Suprapubic skin (tissue), 4 donors: ENCODE results near the gene LEFTY2. TPM values are rescaled to one million over a fixed set of nuclear protein-coding genes. Genes with fewer than 3 reads are reported as not detected.
"Not testable (repeated sequence)": the region's sequence is repeated elsewhere in the genome, so short reads cannot be mapped to it uniquely, and the experiment has no call there.

Experiments
- DNase-seq, 2 donors: peaks; one replicate each; pipeline ENCODE4 v3.0.0-alpha.2; 2019; ENCODE audit warnings: low spot score in 2 of 2
- H3K27ac ChIP-seq: fragments of 200-600 bp; sonication (generic); one replicate; pipeline ENCODE4 v1.5.1; 2019
- H3K27me3 ChIP-seq: fragments of 200-600 bp; sonication (generic); one replicate; pipeline ENCODE4 v1.5.1; 2019
- H3K36me3 ChIP-seq: fragments of 200-600 bp; sonication (generic); one replicate; pipeline ENCODE4 v1.5.1; 2019
- H3K4me1 ChIP-seq: fragments of 200-600 bp; sonication (generic); one replicate; pipeline ENCODE4 v1.5.1; 2019
- H3K4me3 ChIP-seq: fragments of 200-600 bp; sonication (generic); one replicate; pipeline ENCODE4 v1.5.1; 2019; ENCODE audit warnings: mild to moderate bottlenecking
- H3K9me3 ChIP-seq: fragments of 200-600 bp; sonication (generic); one replicate; pipeline ENCODE4 v1.5.1; 2019
- CTCF ChIP-seq, 2 donors: fragments of 200-600 bp in 1 of 2; fragments of 450-650 bp in 1 of 2; sonication (generic) in 1 of 2; IDR thresholded peaks; one replicate each; pipeline ENCODE4 v1.5.1; 2016 to 2019; ENCODE audit warnings: antibody characterized with exemption in 2 of 2, mild to moderate bottlenecking in 1 of 2, moderate library complexity in 1 of 2
- EP300 ChIP-seq: sonication (generic); formaldehyde crosslinking; IDR thresholded peaks from one replicate; pipeline ENCODE4 v1.6.1; 2017; ENCODE audit warnings: antibody characterized with exemption
- POLR2A ChIP-seq, 2 donors: fragments of 450-650 bp; IDR thresholded peaks; one replicate each; pipeline ENCODE4 v1.6.1; 2017; ENCODE audit warnings: antibody characterized with exemption in 2 of 2, mild to moderate bottlenecking in 2 of 2, moderate library complexity in 2 of 2
- POLR2AphosphoS5 ChIP-seq, 3 donors: sonication (generic); formaldehyde crosslinking; IDR thresholded peaks; one replicate each; pipeline ENCODE4 v1.6.1; 2017; ENCODE audit warnings: antibody characterized with exemption in 3 of 3
- WGBS: methylation state at CpG from one replicate; pipeline ENCODE4 v1.1.5; 2018; 5-methylcytosine and 5-hydroxymethylcytosine counted together
- total RNA-seq, 4 donors: library from RNA; depleted of rRNA; stranded (reverse); fragments of >200 nt; gene quantifications; one replicate each; pipeline ENCODE4 v1.1.0, GENCODE V29; 2016

LEFTY2 gene
- total RNA-seq, 4 donors from 2014 or later = 0.26 TPM; not detected in 3

DNA sequence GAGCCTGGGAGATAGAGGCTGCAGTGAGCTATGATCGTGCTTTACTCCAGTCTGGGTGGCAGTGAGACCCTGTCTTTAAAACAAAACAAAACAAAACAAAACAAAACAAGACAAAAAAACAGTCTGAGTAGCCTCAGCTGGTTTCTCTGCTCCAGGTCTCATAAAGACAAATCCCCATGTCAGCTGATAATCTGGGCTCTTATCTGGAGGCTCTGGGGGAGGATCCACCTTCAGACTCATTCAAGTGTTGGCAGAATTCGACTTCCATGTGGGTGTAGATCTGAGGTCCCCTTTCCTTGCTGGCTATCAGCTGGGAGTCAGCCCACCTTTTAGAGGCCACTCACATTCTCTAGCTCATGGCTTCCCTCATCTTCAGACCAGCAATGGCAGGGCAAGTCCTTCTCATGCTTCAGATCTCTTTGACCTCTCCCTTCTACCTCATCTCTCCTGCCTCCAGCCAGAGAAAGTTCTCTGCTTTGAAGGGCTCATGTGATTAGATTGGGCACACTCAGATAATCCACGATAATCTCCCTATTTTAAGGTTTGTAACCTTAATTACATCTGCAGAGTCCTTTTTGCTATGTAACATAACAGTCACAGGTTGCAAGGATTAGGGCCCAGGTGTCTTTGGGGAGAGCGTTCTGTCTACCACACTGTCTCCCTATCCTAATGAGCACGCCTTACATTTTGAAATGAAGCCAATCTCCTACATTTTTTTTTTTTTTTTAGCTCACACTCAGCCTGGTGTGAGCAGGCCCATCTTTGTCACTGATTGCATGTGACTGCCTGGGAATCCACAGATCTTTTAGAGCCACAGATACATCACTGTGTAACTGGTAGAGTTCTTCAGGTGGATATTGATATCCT, 9.5 kb downstream of the LEFTY2 start:
- no peaks in the 10 kb centered on the region for H3K9me3 ChIP-seq
- H3K4me1 ChIP-seq = no peaks in the 10 kb centered on the region
- H3K27me3 ChIP-seq = no peaks in the 10 kb centered on the region
- H3K36me3 ChIP-seq = no peaks in the 10 kb centered on the region
- no peak for TF ChIP-seq EP300
- TF ChIP-seq CTCF (IDR thresholded peaks at IDR 0.05) = no peak
- TF ChIP-seq POLR2AphosphoS5 (IDR thresholded peaks at IDR 0.05) = no peak
- no peak for TF ChIP-seq POLR2A (IDR thresholded peaks at IDR 0.05)
- 84% methylated on average over 5 of the region's 5 CpGs for WGBS
- no peak overlapping the region for H3K4me3 ChIP-seq
- DNase-seq = no peak
- no peak overlapping the region for H3K27ac ChIP-seq

- no peak for DNase-seq
- no peaks in the 10 kb centered on the region for H3K9me3 ChIP-seq
- no peaks in the 10 kb centered on the region for H3K27me3 ChIP-seq
- no peak for TF ChIP-seq POLR2AphosphoS5 (IDR thresholded peaks at IDR 0.05)
- TF ChIP-seq EP300 = no peak
- no peak overlapping the region for H3K27ac ChIP-seq
- 96% methylated on average over 2 of the region's 2 CpGs for WGBS
- H3K4me1 ChIP-seq = no peaks in the 10 kb centered on the region
- no peak overlapping the region for H3K4me3 ChIP-seq
- H3K36me3 ChIP-seq = no peaks in the 10 kb centered on the region
Observed at GRCh38 chr1:225930566-225930965, 10.5 kb downstream of the LEFTY2 start.

- not testable (repeated sequence) for H3K27me3 ChIP-seq, H3K36me3 ChIP-seq, H3K27ac ChIP-seq, H3K9me3 ChIP-seq, H3K4me1 ChIP-seq, DNase-seq, H3K4me3 ChIP-seq
- WGBS = 100% methylated on average over 3 of the region's 3 CpGs
Observed at GRCh38 chr1:225929462-225929861, 11.6 kb downstream of the LEFTY2 start.

DNA sequence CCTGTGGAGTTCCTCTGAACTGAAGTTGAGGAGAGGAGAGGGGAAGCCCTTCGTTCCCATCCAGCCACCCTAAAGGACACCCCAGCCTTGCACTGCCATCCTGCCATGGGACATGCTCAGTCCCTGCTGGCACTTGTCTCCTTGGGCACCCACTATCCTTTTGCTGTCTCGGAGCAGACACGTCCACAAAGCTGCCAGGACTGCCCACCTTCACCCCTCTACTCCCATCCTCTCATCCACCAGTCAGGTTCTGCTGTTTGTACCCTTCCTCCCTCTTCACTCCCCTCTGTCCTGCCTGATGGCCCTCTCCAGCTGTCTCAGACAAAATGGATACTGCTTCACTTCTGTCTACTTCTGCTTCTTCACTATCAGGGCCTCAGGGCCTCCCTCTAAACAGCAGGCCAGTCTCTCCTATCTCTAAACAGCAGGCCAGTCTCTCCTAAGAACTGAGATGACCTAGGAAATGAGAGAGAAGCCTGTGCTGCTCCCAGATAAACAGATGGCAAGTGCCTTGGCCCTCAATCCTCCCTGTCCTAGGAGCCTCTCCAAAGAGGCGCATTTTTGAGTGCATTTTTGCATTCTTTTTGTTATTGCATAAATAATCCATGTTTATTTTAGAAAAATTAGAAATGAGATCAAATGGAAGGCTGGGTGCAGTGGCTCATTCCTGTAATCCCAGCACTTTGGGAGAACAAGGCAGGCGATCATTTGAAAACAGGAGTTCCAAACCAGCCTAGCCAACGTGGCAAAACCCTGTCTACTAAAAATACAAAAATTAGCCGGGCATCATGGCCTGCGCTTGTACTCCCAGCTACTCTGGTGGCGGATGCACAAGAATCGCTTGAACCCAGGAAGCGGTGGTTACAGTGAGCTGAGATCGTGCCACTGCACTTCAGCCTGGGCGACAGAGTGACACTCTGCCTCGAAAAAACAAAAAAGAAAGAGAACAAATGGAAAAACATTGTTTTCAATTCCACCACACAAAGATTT, 12.5 kb downstream of the LEFTY2 start:
- DNase-seq = no peak
- H3K27ac ChIP-seq = no peak overlapping the region
- H3K36me3 ChIP-seq = no peaks in the 10 kb centered on the region
- no peak for TF ChIP-seq POLR2A (IDR thresholded peaks at IDR 0.05)
- no peak for TF ChIP-seq CTCF (IDR thresholded peaks at IDR 0.05)
- no peak for TF ChIP-seq POLR2AphosphoS5 (IDR thresholded peaks at IDR 0.05)
- TF ChIP-seq EP300 = no peak
- no peaks in the 10 kb centered on the region for H3K9me3 ChIP-seq
- 81% methylated on average over 14 of the region's 14 CpGs for WGBS
- peaks cover 8% of the 10 kb centered on the region for H3K4me1 ChIP-seq
- no peaks in the 10 kb centered on the region for H3K27me3 ChIP-seq
- H3K4me3 ChIP-seq = no peak overlapping the region

DNA sequence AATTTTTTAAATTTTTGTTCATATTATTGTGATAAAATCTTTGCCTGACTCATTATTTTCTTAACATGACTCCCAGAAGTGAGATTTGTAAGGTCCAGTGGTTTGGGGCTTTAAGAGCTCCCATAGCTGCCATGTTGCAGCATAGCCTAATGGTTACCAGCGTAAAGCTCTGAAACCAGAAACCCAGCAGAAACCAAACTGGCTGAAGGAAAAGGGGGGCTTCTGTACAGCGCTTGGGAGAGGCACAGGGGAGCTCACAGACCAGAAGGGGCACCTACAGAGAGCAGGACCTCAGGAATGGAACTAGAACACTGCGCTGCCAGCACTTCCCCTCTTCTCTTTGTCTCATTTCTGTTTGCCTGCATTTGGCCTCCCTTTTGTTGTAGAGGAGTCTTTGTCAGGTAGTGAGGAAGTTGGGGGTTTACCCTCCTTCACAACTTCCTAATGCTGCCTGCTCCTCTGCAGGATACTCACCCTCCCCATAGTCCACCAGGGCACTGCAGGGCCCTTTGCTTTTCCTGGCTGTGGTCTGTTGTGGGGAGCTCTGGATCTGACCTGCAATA, 14.4 kb downstream of the LEFTY2 start:
- Histone ChIP-seq H3K36me3 (peaks cover 4% of the 10 kb centered on the region), H3K27ac (no peak overlapping the region), H3K9me3 (no peaks in the 10 kb centered on the region), H3K4me1 (peaks cover 27% of the 10 kb centered on the region), H3K27me3 (no peaks in the 10 kb centered on the region), H3K4me3 (no peak overlapping the region)
- no peak for TF ChIP-seq POLR2AphosphoS5 (IDR thresholded peaks at IDR 0.05)
- no peak for TF ChIP-seq CTCF (IDR thresholded peaks at IDR 0.05)
- TF ChIP-seq POLR2A (IDR thresholded peaks at IDR 0.05) = no peak
- TF ChIP-seq EP300 = no peak
- 75% methylated on average over 3 of the region's 3 CpGs for WGBS
- no peak for DNase-seq
